Ishikawa (cell line): ENCODE measurements around the gene EXOC4.

Experiments
- EGR1 ChIP-seq: IDR thresholded peaks from 2 replicates; pipeline ENCODE4 v1.6.1; 2012
- MAX ChIP-seq: IDR thresholded peaks from 2 replicates; pipeline ENCODE4 v1.6.1; 2012
- REST ChIP-seq: IDR thresholded peaks from 2 replicates; pipeline ENCODE4 v1.6.1; 2012; ENCODE audit warnings: low read depth, mild to moderate bottlenecking
- USF1 ChIP-seq: IDR thresholded peaks from 2 replicates; pipeline ENCODE4 v1.6.1; 2012
- ZBTB7A ChIP-seq: IDR thresholded peaks from 2 replicates; pipeline ENCODE4 v1.6.1; 2012; ENCODE audit warnings: low read depth

- TF ChIP-seq MAX (no peak), USF1 (no peak), ZBTB7A (no peak), EGR1 (no peak), REST (no peak)
Measured at GRCh38 chr7:133381965-133382364, 129.1 kb downstream of the EXOC4 start.
